ENCODE measurements around the gene DNAH2. TPM values are rescaled to one million over a fixed set of nuclear protein-coding genes. Genes with fewer than 3 reads are reported as not detected.

The DNAH2 gene
- total and polyA plus RNA-seq, 2 experiments from 2014 or later, result 0.38 TPM; not detected in 1

DNA sequence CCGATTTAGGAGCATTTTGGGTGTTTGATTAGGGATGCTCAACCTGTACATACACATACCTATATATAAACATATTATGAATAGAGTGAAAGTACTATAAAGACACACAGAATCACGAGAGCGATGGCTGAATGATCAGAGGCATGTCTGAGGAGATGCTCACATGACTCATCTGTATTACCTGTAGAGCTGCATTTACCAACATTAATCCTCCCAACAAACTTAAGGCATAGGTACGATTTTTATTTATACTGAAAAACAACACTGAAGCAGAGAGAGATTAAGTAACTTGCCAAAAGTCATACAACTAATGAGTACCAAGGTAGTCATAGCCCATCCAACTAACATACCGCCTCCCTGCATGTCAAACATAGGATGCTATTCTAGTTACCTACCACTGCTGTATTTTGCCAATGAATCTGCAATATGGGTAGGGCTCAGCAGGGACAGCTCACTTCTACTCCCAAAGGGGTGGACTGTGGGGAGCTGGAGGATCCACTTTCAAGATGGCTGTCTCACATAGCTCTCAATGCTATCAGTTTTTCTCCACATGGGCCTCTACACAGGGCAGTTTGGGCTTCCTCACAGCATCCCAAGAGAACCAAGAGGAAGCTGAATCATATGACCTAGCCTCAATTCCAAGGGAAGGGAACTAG, 147.6 kb downstream of the DNAH2 start:
- DNase-seq (ENCODE audit: low spot score), result no peak
- ATAC-seq, result no peak
- Histone ChIP-seq H3K4me2 (no peak overlapping the region), H2AFZ (no peak overlapping the region), H3K4me3 (no peak overlapping the region), H3K79me2 (replicated peaks; ENCODE audit: insufficient read depth) (no peaks in the 10 kb centered on the region), H3F3A (replicated peaks; ENCODE audit: low read depth) (no peaks in the 10 kb centered on the region), H3K27me3 (ENCODE audit: insufficient read depth) (no peaks in the 10 kb centered on the region), H4K20me1 (replicated peaks; ENCODE audit: insufficient read depth) (peaks cover 2% of the 10 kb centered on the region), H3K36me3 (ENCODE audit: insufficient read depth) (no peaks in the 10 kb centered on the region), H3K4me1 (ENCODE audit: insufficient read depth) (peaks cover 3% of the 10 kb centered on the region; the same call in 1 of the 2 replicates), H3K9me2 (ENCODE audit: insufficient read depth) (no peaks in the 10 kb centered on the region), H3K27ac (ENCODE audit: low read depth) (no peak overlapping the region)
- H3K4me3 Mint-ChIP-seq, result no peak overlapping the region
- TF ChIP-seq ZNF331 (CRISPR knock-in tag; IDR thresholded peaks at IDR 0.05; ENCODE audit: low read depth) (peak; percentile 41; the same call in 1 of the 2 replicates), REST (IDR thresholded peaks at IDR 0.05; ENCODE audit: unreplicated experiment) (no peak), NANOG (IDR thresholded peaks at IDR 0.05; ENCODE audit: borderline replicate concordance) (no peak)
- H3K27me3 Mint-ChIP-seq (ENCODE audit: insufficient read depth, low read depth, poor library complexity), result no peaks in the 10 kb centered on the region
- H3K4me1 Mint-ChIP-seq, result peaks cover 3% of the 10 kb centered on the region
- no peak overlapping the region for H3K27ac Mint-ChIP-seq
- H3K36me3 Mint-ChIP-seq (ENCODE audit: low read depth), result peaks cover 9% of the 10 kb centered on the region
- no peaks in the 10 kb centered on the region for H3K9me3 Mint-ChIP-seq

GRCh38 chr17:7867881-7868329, 150.4 kb downstream of the DNAH2 start:
- peaks cover 9% of the 10 kb centered on the region for H3K36me3 Mint-ChIP-seq (ENCODE audit: low read depth)
- H3K4me3 Mint-ChIP-seq, result no peak overlapping the region; the same call in 2 of the 3 replicates
- Histone ChIP-seq H3K36me3 (ENCODE audit: insufficient read depth) (no peaks in the 10 kb centered on the region), H3K27me3 (ENCODE audit: insufficient read depth) (no peaks in the 10 kb centered on the region), H3K27ac (ENCODE audit: low read depth) (no peak overlapping the region), H3K9me2 (ENCODE audit: insufficient read depth) (no peaks in the 10 kb centered on the region), H3K4me2 (no peak overlapping the region), H3F3A (replicated peaks; ENCODE audit: low read depth) (no peaks in the 10 kb centered on the region), H3K4me1 (ENCODE audit: insufficient read depth) (peaks cover under 1% of the 10 kb centered on the region; the same call in 1 of the 2 replicates), H3K4me3 (no peak overlapping the region), H3K79me2 (replicated peaks; ENCODE audit: insufficient read depth) (no peaks in the 10 kb centered on the region), H2AFZ (no peak overlapping the region), H4K20me1 (replicated peaks; ENCODE audit: insufficient read depth) (no peaks in the 10 kb centered on the region; the same call in 1 of the 2 replicates)
- no peaks in the 10 kb centered on the region for H3K9me3 Mint-ChIP-seq
- H3K4me1 Mint-ChIP-seq, result peaks cover under 1% of the 10 kb centered on the region
- H3K27me3 Mint-ChIP-seq (ENCODE audit: insufficient read depth, low read depth, poor library complexity), result no peaks in the 10 kb centered on the region
- ATAC-seq, result no peak
- no peak for TF ChIP-seq NANOG (IDR thresholded peaks at IDR 0.05; ENCODE audit: borderline replicate concordance)
- DNase-seq (ENCODE audit: low spot score), result no peak
- no peak overlapping the region; the same call in 1 of the 2 replicates for H3K27ac Mint-ChIP-seq

- Histone ChIP-seq H3K4me3 (no peak overlapping the region), H3K27ac (ENCODE audit: low read depth) (no peak overlapping the region)
- peak; percentile 34; the same call in 2 of the 3 replicates for ATAC-seq
- TF ChIP-seq ZNF331 (CRISPR knock-in tag; IDR thresholded peaks at IDR 0.05; ENCODE audit: low read depth) (no peak), STAT1 (IDR thresholded peaks at IDR 0.05; ENCODE audit: unreplicated experiment) (no peak), NANOG (IDR thresholded peaks at IDR 0.05; ENCODE audit: borderline replicate concordance) (no peak), ZNF114 (CRISPR knock-in tag; IDR thresholded peaks at IDR 0.05) (no peak), ETS1 (IDR thresholded peaks at IDR 0.05) (no peak), EZH2 (IDR thresholded peaks at IDR 0.05; ENCODE audit: low read depth, unreplicated experiment) (no peak)
- TF ChIP-seq, protein P1, sequence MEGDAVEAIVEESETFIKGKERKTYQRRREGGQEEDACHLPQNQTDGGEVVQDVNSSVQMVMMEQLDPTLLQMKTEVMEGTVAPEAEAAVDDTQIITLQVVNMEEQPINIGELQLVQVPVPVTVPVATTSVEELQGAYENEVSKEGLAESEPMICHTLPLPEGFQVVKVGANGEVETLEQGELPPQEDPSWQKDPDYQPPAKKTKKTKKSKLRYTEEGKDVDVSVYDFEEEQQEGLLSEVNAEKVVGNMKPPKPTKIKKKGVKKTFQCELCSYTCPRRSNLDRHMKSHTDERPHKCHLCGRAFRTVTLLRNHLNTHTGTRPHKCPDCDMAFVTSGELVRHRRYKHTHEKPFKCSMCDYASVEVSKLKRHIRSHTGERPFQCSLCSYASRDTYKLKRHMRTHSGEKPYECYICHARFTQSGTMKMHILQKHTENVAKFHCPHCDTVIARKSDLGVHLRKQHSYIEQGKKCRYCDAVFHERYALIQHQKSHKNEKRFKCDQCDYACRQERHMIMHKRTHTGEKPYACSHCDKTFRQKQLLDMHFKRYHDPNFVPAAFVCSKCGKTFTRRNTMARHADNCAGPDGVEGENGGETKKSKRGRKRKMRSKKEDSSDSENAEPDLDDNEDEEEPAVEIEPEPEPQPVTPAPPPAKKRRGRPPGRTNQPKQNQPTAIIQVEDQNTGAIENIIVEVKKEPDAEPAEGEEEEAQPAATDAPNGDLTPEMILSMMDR (conservative IDR thresholded peaks at IDR 0.05; ENCODE audit: low read depth in 2 of 2), result no peak
Observed at GRCh38 chr17:7873051-7873450, 155.5 kb downstream of the DNAH2 start.

More at GRCh38 chr17:7873051-7873450, 155.5 kb downstream of the DNAH2 start:
- no peaks in the 10 kb centered on the region for H3K27me3 ChIP-seq (ENCODE audit: insufficient read depth)
- H3K36me3 ChIP-seq (ENCODE audit: insufficient read depth), result no peaks in the 10 kb centered on the region
- H3K9me2 ChIP-seq (ENCODE audit: insufficient read depth), result no peaks in the 10 kb centered on the region
- H3K9me3 Mint-ChIP-seq, result no peaks in the 10 kb centered on the region
- H3K27me3 Mint-ChIP-seq (ENCODE audit: insufficient read depth, low read depth, poor library complexity), result no peaks in the 10 kb centered on the region
- no peak overlapping the region for H2AFZ ChIP-seq
- H3K4me2 ChIP-seq, result no peak overlapping the region
- H4K20me1 ChIP-seq (replicated peaks; ENCODE audit: insufficient read depth), result no peaks in the 10 kb centered on the region; the same call in 1 of the 2 replicates
- H3K4me1 ChIP-seq (ENCODE audit: insufficient read depth), result no peaks in the 10 kb centered on the region
- DNase-seq (ENCODE audit: low spot score), result peak; percentile 47
- no peak overlapping the region for H3K4me3 Mint-ChIP-seq
- H3K4me1 Mint-ChIP-seq, result no peaks in the 10 kb centered on the region
- H3F3A ChIP-seq (replicated peaks; ENCODE audit: low read depth), result no peaks in the 10 kb centered on the region
- H3K36me3 Mint-ChIP-seq (ENCODE audit: low read depth), result no peaks in the 10 kb centered on the region
- no peak overlapping the region for H3K27ac Mint-ChIP-seq
- no peaks in the 10 kb centered on the region for H3K79me2 ChIP-seq (replicated peaks; ENCODE audit: insufficient read depth)

All from GM23338 (cell line).